Activated CD8-positive, alpha-beta T cell treated with anti-CD3 and anti-CD28 coated beads, Interleukin-2, amount 10 ng/mL, durations not matched to agents 7 days and 5 days (primary cell): ENCODE measurements around the gene CYTH4. TPM values are rescaled to one million over a fixed set of nuclear protein-coding genes. Genes with fewer than 3 reads are reported as not detected.

Experiments used
- ATAC-seq: fragments of 150-1000 bp; cut with Tn5 transposase; one replicate; pipeline ENCODE4 v1.10.0; 2021; ENCODE audit warnings: moderate library complexity
- CTCF ChIA-PET: fragments of 350-600 bp; sonication (Branson Sonifier 250); formaldehyde crosslinking; loops from one replicate; lab custom pipeline; 2021; ENCODE audit warnings: antibody characterized with exemption; lab: Charles Lee
- POLR2A ChIA-PET: fragments of 350-600 bp; sonication (Branson Sonifier 250); formaldehyde crosslinking; loops from one replicate; lab custom pipeline; 2021; ENCODE audit warnings: antibody characterized with exemption; lab: Charles Lee
- DNase-seq: peaks from one replicate; pipeline ENCODE4 v3.0.0-alpha.2; 2020
- H3K27ac Mint-ChIP-seq: one replicate; pipeline ENCODE4 v1.8.0; 2021; ENCODE audit warnings: mild to moderate bottlenecking, mixed read lengths
- H3K27me3 Mint-ChIP-seq: one replicate; pipeline ENCODE4 v1.8.0; 2021; ENCODE audit warnings: low read depth, mixed read lengths
- H3K36me3 Mint-ChIP-seq: one replicate; pipeline ENCODE4 v1.8.0; 2021; ENCODE audit warnings: low read depth, mixed read lengths
- H3K4me1 Mint-ChIP-seq: one replicate; pipeline ENCODE4 v1.8.0; 2021; ENCODE audit warnings: low read depth, mixed read lengths
- H3K4me3 Mint-ChIP-seq: one replicate; pipeline ENCODE4 v1.8.0; 2021; ENCODE audit warnings: mild to moderate bottlenecking, mixed read lengths
- H3K9me3 Mint-ChIP-seq: one replicate; pipeline ENCODE4 v1.8.0; 2022; ENCODE audit warnings: mixed read lengths; ENCODE audit not compliant: insufficient read depth
- total RNA-seq, 2 experiments: library from RNA; stranded (reverse); gene quantifications; one replicate each; pipeline ENCODE4 v1.2.3, GENCODE V29; 2021

Gene CYTH4
- total RNA-seq, 2 experiments from 2014 or later, result 107 to 114 TPM

DNA sequence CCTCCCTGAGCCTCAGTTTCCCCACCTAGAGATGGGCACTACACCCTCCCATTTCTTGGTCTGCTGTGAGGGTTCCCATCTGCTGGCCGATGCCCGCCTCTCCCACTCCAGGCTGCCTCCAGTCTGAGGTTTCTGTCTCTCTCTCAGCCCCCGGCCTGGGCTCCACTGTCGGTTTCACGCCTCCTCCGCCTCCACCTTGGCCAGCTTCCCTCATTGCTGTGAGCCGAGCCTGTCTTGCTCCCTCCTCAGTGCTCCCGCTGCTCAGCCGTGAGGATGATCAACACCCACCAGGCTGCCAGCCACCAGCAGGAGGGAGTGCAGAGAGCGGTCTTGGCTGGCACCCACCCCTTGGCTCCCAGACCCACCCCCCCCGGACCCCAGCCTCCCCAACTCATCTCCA, 61.0 kb downstream of the CYTH4 start:
- H3K4me1 Mint-ChIP-seq, result no peaks in the 10 kb centered on the region
- ChIA-PET CTCF (no interaction called here), POLR2A (no interaction called here)
- ATAC-seq (no peak), DNase-seq (no peak)
- peaks cover 7% of the 10 kb centered on the region for H3K27me3 Mint-ChIP-seq
- no peaks in the 10 kb centered on the region for H3K9me3 Mint-ChIP-seq
- no peak overlapping the region for H3K4me3 Mint-ChIP-seq
- H3K36me3 Mint-ChIP-seq, result no peaks in the 10 kb centered on the region
- no peak overlapping the region for H3K27ac Mint-ChIP-seq

DNA sequence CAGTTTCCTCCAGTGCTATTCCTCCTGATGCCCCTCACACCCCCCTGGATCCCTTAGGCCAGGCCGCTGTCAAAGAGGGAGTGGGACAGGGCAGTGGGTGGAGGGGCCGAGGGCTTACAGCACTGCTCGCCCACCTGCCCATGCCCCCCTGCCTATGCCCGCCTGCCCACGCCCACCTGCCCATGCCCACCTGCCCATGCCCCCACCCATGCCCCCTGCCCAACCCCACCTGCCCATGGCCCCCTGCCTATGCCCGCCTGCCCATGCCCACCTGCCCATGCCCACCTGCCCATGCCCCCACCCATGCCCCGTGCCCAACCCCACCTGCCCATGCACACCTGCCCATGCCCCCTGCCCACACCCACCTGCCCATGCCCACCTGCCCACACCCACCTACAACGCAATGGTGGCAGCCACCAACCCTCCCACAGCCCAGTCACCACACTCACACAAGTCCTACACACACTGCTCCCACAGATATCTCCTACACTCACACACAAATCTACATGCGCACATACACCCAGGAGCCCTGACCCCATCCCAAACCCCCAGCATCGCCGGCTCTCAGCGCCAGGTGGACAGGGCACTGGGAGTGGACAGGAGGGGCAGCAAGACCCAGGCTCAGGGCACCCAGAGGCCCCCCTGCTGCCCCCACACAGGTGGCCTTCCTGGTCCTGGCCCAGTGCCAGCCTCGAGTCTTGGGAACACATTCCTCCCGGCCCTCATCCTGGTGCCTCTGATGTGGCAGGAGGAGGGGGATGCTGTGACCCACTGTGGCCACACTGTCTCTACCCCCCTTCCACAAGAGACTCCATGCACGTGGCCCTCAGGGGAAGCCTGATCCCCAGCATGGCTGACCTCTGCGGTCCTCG, 61.8 kb downstream of the CYTH4 start:
- ATAC-seq, result no peak

DNA sequence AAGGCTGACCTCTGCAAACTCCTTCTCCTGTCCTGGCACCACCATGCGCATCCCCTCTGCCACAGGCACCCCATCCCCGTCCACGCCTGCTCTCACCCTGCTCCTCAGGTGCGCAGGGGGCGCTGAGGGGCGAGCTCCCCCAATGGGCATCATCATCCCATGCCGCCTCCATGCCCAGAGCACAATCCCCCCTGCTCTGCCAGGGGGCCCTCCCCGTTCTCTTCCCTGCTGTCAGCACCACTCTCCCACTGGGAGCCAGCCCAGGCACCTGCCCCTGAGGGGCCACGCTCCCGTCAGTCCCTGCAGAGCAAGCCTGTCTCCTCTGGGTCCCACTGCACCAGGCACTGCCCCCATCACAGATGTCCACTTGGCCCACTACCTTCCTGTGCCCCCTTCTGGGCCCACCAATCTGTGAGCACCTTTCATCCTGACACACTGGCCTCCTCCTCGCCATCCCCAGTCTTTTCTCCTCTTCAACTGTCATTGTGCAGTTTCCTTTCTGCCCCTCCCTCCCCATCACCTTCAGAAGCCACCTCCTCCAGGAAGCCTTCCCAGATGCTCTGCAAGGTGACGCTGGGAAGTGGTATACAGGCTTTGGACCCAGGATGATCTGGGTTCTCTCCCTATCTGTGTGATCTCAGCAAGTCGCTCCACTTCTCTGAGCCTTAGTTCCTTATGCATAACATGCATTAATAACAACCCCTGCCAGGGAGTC, 62.6 kb downstream of the CYTH4 start:
- no peak for ATAC-seq
- Mint-ChIP-seq H3K27ac (no peak overlapping the region), H3K4me1 (no peaks in the 10 kb centered on the region)

More for the DNA sequence above, 61.8 kb downstream of the CYTH4 start:
- Mint-ChIP-seq H3K36me3 (no peaks in the 10 kb centered on the region), H3K4me3 (no peak overlapping the region), H3K9me3 (no peaks in the 10 kb centered on the region), H3K27me3 (peaks cover 5% of the 10 kb centered on the region), H3K27ac (no peak overlapping the region), H3K4me1 (no peaks in the 10 kb centered on the region)
- ChIA-PET CTCF (no interaction called here), POLR2A (no interaction called here)
- no peak for DNase-seq

DNA sequence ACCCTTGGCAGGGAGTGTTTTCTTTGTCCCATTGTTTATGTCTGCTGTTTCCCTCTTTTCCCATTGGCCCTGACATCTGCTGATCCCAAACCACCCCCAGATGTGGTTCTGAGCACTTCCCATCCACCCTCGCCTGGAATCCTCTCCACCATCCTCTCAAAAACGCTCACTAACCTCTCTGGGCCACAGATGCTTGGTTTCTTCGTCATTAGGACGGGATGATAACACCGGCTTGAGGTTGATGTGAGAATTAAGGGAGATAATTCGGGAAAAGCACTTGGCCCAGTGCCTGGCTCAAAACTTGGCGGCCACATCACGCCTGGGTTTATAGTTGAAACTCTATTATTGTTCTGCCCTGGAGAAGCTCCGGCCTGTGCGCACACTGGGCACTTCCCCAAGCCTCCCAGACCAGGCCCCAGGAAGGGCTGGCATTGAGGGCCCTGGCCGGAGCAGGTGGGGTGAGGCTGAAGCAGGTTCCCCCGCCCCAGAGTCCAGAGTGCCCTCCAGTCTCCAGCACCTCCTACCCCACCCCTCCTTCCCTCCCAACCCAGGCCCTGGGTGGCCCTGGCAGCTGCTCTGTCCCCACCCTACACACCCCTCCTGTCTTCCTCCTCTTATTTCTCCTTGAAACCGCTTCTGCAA, 63.7 kb downstream of the CYTH4 start:
- Mint-ChIP-seq H3K9me3 (no peaks in the 10 kb centered on the region), H3K4me1 (no peaks in the 10 kb centered on the region), H3K4me3 (no peak overlapping the region), H3K27ac (no peak overlapping the region), H3K27me3 (peaks cover 5% of the 10 kb centered on the region), H3K36me3 (no peaks in the 10 kb centered on the region)
- DNase-seq (no peak), ATAC-seq (no peak)
- CTCF ChIA-PET, result no interaction called here
- POLR2A ChIA-PET, result no interaction called here

More for the DNA sequence above, 62.6 kb downstream of the CYTH4 start:
- CTCF ChIA-PET, result no interaction called here
- H3K4me3 Mint-ChIP-seq, result no peak overlapping the region
- POLR2A ChIA-PET, result no interaction called here
- peaks cover 5% of the 10 kb centered on the region for H3K27me3 Mint-ChIP-seq
- H3K36me3 Mint-ChIP-seq, result no peaks in the 10 kb centered on the region
- DNase-seq, result no peak
- no peaks in the 10 kb centered on the region for H3K9me3 Mint-ChIP-seq

DNA sequence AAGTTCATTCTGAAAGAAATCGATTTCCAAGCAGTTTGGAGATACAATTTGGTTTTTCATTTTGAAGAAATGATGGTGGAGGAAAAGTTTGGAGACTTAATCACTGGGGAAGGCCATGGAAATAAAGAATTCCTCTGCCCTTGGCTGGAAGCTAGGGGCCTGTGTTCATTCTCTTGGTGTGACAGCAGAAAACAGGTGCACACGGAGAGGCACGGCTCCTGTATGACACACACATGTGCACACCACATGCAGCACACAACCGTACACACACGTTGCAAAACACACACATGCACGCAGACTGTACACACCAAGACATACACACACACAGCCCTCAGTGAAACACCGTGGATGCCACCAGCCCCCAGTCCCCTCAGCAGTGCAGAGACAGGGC, 64.2 kb downstream of the CYTH4 start:
- Mint-ChIP-seq H3K9me3 (no peaks in the 10 kb centered on the region), H3K27ac (no peak overlapping the region), H3K4me1 (no peaks in the 10 kb centered on the region), H3K27me3 (peaks cover 5% of the 10 kb centered on the region), H3K4me3 (no peak overlapping the region), H3K36me3 (no peaks in the 10 kb centered on the region)
- ChIA-PET POLR2A (no interaction called here), CTCF (no interaction called here)
- ATAC-seq, result no peak
- no peak for DNase-seq

DNA sequence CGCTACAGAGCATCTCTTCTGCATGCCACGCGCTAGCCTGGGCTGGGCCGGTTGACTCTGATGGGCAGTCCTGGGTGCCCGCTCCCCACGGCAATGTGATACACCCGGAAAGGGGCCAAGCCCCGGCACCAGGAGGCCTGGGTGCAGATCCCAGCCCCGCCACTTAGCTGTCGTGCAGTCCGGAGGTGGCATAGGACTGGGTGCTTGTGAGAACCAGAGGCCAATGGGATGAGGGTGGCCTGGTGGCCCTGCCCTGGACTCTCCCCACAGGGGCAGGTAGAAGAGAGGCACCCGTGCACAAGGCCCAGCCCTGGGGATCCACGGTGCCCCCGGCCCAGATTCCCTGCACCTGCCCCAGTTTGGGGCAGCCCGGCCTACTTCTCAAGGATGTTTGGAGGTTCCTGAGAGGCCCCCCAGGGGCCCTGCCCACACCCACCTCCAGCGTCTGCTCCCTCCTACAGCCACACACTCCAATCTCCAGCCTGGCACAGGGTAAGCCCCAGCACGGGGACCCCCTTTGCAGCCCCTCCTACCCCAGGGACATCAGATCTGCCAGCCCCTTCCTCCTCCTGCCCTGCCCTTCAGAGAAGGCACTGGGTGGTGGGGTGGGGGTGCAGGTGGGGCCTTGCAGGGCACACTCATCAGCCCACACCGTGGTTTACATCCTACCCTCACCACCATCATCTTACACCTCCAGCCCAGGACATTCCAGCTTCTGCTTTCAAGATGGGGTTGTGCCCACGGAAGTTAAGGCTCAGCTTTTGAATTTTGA, 66.9 kb downstream of the CYTH4 start:
- POLR2A ChIA-PET, result no interaction called here
- Mint-ChIP-seq H3K9me3 (no peaks in the 10 kb centered on the region), H3K27ac (no peak overlapping the region), H3K4me3 (no peak overlapping the region), H3K4me1 (peaks cover 7% of the 10 kb centered on the region), H3K27me3 (no peaks in the 10 kb centered on the region), H3K36me3 (no peaks in the 10 kb centered on the region)
- no peak for ATAC-seq
- CTCF ChIA-PET, result no interaction called here
- no peak for DNase-seq

DNA sequence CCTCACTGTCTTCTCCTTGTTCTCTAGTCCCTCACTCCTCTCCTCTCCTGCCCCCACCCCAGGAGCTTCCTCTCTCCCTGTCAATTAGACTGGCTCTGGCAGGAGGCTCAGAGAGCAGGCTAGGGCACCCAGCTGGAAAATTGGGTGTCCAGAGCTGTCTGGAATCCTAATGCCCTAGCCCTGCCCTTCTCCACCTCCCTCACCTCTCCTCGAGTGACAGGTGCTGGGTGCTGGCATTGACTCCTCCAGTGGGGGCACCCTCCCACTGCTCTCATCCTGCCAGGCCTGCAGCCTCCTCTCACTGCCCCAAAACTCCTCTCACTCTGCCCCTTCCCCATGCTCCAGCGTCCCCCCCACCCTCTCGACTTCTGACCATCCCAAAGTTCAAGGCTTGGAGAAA, 68.9 kb downstream of the CYTH4 start:
- Mint-ChIP-seq H3K9me3 (no peaks in the 10 kb centered on the region), H3K27ac (no peak overlapping the region), H3K4me1 (peaks cover 7% of the 10 kb centered on the region), H3K27me3 (no peaks in the 10 kb centered on the region), H3K4me3 (no peak overlapping the region), H3K36me3 (no peaks in the 10 kb centered on the region)
- DNase-seq (no peak), ATAC-seq (no peak)
- POLR2A ChIA-PET, result no interaction called here
- CTCF ChIA-PET, result no interaction called here

DNA sequence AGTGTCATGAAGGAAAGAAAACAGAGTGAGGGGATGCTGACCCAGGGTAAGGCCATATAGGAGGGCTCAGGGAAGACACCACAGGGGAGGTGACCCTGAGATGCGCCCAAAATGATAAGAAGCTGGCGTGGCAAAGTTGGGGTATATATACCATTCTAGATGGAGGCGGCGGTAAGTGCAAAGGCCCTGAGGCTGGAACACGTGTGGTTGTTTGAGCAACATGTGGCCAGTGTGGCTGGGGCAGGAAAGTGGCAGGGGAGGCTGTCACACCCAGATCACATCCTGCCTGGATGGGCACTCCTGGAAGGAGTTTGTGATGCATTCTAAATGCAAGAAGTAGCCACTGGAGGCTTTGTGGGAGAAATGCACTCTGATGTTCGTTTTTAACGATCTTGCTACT, 70.2 kb downstream of the CYTH4 start:
- Mint-ChIP-seq H3K4me3 (no peak overlapping the region), H3K9me3 (no peaks in the 10 kb centered on the region), H3K27me3 (no peaks in the 10 kb centered on the region), H3K4me1 (peaks cover 7% of the 10 kb centered on the region), H3K27ac (no peak overlapping the region), H3K36me3 (no peaks in the 10 kb centered on the region)
- no peak for DNase-seq
- ATAC-seq, result no peak
- POLR2A ChIA-PET, result no interaction called here
- CTCF ChIA-PET, result no interaction called here

DNA sequence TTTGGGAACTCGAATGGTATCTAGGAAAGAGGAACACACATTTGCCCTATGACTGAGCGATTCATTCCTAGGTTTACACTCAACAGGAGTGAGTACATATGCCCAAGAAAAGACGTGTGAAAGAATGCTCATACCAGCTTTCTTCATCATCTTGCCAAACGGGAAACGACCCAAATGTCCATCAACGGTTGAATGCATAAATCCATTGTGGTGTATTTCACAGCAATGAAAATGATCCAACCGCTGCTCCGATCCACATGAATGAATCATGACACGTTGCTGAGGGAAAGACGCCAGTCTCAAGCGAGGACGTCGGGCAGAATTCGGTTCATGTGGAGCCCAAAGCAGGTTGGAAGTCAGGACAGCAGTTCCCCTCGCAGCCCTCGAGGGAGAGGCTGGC, 71.5 kb downstream of the CYTH4 start:
- ChIA-PET CTCF (no interaction called here), POLR2A (no interaction called here)
- no peak overlapping the region for H3K27ac Mint-ChIP-seq
- no peak for DNase-seq
- ATAC-seq, result no peak
- no peaks in the 10 kb centered on the region for H3K9me3 Mint-ChIP-seq
- H3K27me3 Mint-ChIP-seq, result no peaks in the 10 kb centered on the region
- no peaks in the 10 kb centered on the region for H3K36me3 Mint-ChIP-seq
- peaks cover 7% of the 10 kb centered on the region for H3K4me1 Mint-ChIP-seq
- no peak overlapping the region for H3K4me3 Mint-ChIP-seq

DNA sequence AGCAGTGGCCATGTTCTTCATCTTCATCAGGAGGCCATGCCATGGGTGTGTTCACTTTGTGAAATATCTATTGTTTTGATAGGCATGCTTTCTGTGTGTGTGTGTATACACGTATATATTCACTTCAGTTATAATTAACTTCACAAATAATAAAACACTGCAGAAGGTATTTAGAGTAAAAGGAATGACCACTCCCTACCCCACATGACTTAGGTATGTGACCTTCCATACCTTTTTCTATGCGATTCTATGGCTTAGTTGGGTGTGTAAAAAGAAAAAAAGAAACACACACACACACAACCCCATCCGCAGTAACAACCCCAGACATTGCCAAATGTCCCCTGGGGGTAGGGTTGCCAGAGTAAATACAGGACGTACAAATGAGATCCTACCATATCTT, 72.0 kb downstream of the CYTH4 start:
- DNase-seq (no peak), ATAC-seq (no peak)
- Mint-ChIP-seq H3K27me3 (no peaks in the 10 kb centered on the region), H3K36me3 (no peaks in the 10 kb centered on the region), H3K9me3 (no peaks in the 10 kb centered on the region), H3K4me1 (peaks cover 7% of the 10 kb centered on the region), H3K27ac (no peak overlapping the region), H3K4me3 (no peak overlapping the region)
- CTCF ChIA-PET, result no interaction called here
- POLR2A ChIA-PET, result no interaction called here

DNA sequence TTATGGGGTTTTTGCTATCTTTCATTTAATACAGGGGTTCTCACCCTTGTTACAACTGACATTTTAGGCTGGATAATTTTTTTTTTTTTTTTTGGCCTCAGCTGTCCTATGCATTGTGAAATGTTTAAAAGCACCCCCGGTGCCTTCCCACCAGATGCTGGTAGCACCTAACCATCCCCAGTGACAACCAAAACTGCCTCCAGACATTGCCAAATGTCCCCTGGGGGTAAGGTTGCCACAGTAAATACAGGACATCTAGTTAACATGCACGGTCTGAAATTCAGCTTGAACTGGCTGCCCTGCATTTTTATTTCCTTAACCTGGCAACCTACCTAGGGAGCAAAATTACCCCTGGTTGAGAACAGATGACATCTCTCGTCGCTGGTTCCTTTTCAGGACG, 72.4 kb downstream of the CYTH4 start:
- Mint-ChIP-seq H3K9me3 (no peaks in the 10 kb centered on the region), H3K27me3 (no peaks in the 10 kb centered on the region), H3K27ac (no peak overlapping the region), H3K36me3 (no peaks in the 10 kb centered on the region), H3K4me1 (peaks cover 7% of the 10 kb centered on the region), H3K4me3 (no peak overlapping the region)
- CTCF ChIA-PET, result no interaction called here
- POLR2A ChIA-PET, result no interaction called here
- ATAC-seq (no peak), DNase-seq (no peak)
